Measurements from ENCODE around the gene CDH23. TPM values are rescaled to one million over a fixed set of nuclear protein-coding genes. Genes with fewer than 3 reads are reported as not detected.

CDH23 gene
- total RNA-seq, 1 experiment from 2014 or later = 2.9 TPM

GRCh38 chr10:71735709-71736569 lies 339.2 kb downstream of the CDH23 start:
- TF ChIP-seq ZNF263 (CRISPR knock-in tag; IDR thresholded peaks at IDR 0.05; ENCODE audit: low read depth) (no peak), FOXP4 (CRISPR knock-in tag; IDR thresholded peaks at IDR 0.05) (no peak), TCF7 (CRISPR knock-in tag; IDR thresholded peaks at IDR 0.05; ENCODE audit: low read depth) (no peak), ZNF512 (CRISPR knock-in tag; IDR thresholded peaks at IDR 0.05; ENCODE audit: borderline replicate concordance) (no peak), CDX4 (CRISPR knock-in tag; IDR thresholded peaks at IDR 0.05; ENCODE audit: borderline replicate concordance) (no peak), MAX (CRISPR knock-in tag; IDR thresholded peaks at IDR 0.05) (no peak), CREB1 (CRISPR knock-in tag; IDR thresholded peaks at IDR 0.05) (no peak), RORB (CRISPR knock-in tag; IDR thresholded peaks at IDR 0.05) (no peak), ZNF121 (CRISPR knock-in tag; IDR thresholded peaks at IDR 0.05) (no peak), ELF4 (CRISPR knock-in tag; IDR thresholded peaks at IDR 0.05; ENCODE audit: low read depth) (no peak), TEAD1 (CRISPR knock-in tag; IDR thresholded peaks at IDR 0.05) (no peak), E2F4 (CRISPR knock-in tag; IDR thresholded peaks at IDR 0.05; ENCODE audit: borderline replicate concordance, low read depth) (no peak), ZBTB21 (CRISPR knock-in tag; IDR thresholded peaks at IDR 0.05; ENCODE audit: borderline replicate concordance) (no peak), FOXJ3 (CRISPR knock-in tag; IDR thresholded peaks at IDR 0.05; ENCODE audit: borderline replicate concordance) (no peak), ZNF671 (CRISPR knock-in tag; IDR thresholded peaks at IDR 0.05) (no peak), JAZF1 (CRISPR knock-in tag; IDR thresholded peaks at IDR 0.05) (no peak), ERG (CRISPR knock-in tag; IDR thresholded peaks at IDR 0.05) (no peak)
- Mint-ChIP-seq H3K9me3 (no peaks in the 10 kb centered on the region), H3K27me3 (ENCODE audit: low read depth) (peaks cover 3% of the 10 kb centered on the region; the same call in 1 of the 2 replicates), H3K4me1 (peaks cover 10% of the 10 kb centered on the region), H3K36me3 (no peaks in the 10 kb centered on the region), H3K27ac (no peak overlapping the region), H3K4me3 (no peak overlapping the region)
- ATAC-seq = peak; percentile 54
- ChIA-PET POLR2A (interaction anchor here (0.6 kb wide), 1 partner anchor 28 kb away, joined by 3 read pairs; no protein-coding TSS in a partner anchor), CTCF (interaction anchor here (0.5 to 2.0 kb wide), 7 partner anchors 11 to 78 kb away, joined by 3 to 7 read pairs (median 4); no protein-coding TSS in a partner anchor)
- DNase-seq (ENCODE audit: low spot score) = no peak

Data from WTC11 (cell line).